ENCODE data around the gene MRC1. TPM values are rescaled to one million over a fixed set of nuclear protein-coding genes. Genes with fewer than 3 reads are reported as not detected.
A peak's percentile ranks its signal among the peaks of the same experiment; 100 is the strongest.
"Not testable (repeated sequence)": the region's sequence is repeated elsewhere in the genome, so short reads cannot be mapped to it uniquely, and the experiment has no call there.

The MRC1 gene
- total RNA-seq, 1 donor from 2014 or later: 370 TPM

GRCh38 chr10:17921378-17921777 is 112.2 kb downstream of the MRC1 start:
- DNase-seq (no peak), ATAC-seq (no peak)
- no peak overlapping the region for H3K4me3 ChIP-seq
- H3K4me1 ChIP-seq: no peaks in the 10 kb centered on the region
- H3K9me3 ChIP-seq: no peaks in the 10 kb centered on the region
- H3K36me3 ChIP-seq: no peaks in the 10 kb centered on the region
- TF ChIP-seq CTCF (IDR thresholded peaks at IDR 0.05): no peak
- no peaks in the 10 kb centered on the region for H3K27me3 ChIP-seq
- no peak overlapping the region for H3K27ac ChIP-seq
- intact Hi-C loops (cut with DNase I): no loop called here

DNA sequence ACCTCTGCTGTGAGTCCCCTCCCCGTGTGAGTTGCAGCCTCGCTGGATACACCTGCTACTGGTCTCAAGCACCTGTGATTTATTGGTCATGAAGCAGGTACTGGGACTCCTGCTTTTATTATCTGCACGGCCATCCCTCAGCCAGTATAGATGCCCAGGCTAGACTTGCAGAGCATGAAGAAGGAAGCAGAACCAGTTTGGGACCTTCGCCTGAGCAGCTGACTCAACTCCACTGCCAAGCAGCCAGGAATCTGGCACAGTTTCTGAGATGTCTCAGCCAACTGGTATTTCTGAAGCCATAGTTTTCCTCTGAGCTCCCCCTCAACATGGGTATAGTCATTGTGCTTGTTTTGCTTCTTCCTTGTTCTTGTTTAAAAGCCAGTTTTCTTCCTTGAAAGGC is 114.6 kb downstream of the MRC1 start:
- no peaks in the 10 kb centered on the region for H3K4me1 ChIP-seq
- ATAC-seq: peak; percentile 43
- no peak for TF ChIP-seq CTCF (IDR thresholded peaks at IDR 0.05)
- H3K36me3 ChIP-seq: no peaks in the 10 kb centered on the region
- H3K27me3 ChIP-seq: no peaks in the 10 kb centered on the region
- H3K27ac ChIP-seq: no peak overlapping the region
- no peak overlapping the region for H3K4me3 ChIP-seq
- H3K9me3 ChIP-seq: no peaks in the 10 kb centered on the region
- intact Hi-C loops (cut with DNase I): no loop called here
- no peak for DNase-seq

GRCh38 chr10:17943033-17943745 is 134.0 kb downstream of the MRC1 start:
- TF ChIP-seq CTCF (IDR thresholded peaks at IDR 0.05): no peak
- ATAC-seq: no peak
- H3K9me3 ChIP-seq: no peaks in the 10 kb centered on the region
- no peaks in the 10 kb centered on the region for H3K27me3 ChIP-seq
- H3K4me1 ChIP-seq: no peaks in the 10 kb centered on the region
- no peak overlapping the region for H3K4me3 ChIP-seq
- H3K27ac ChIP-seq: no peak overlapping the region
- intact Hi-C loops (cut with DNase I): no loop called here
- no peak for DNase-seq
- H3K36me3 ChIP-seq: no peaks in the 10 kb centered on the region

- H3K27ac ChIP-seq; H3K27me3 ChIP-seq; H3K4me1 ChIP-seq; DNase-seq; H3K4me3 ChIP-seq; H3K36me3 ChIP-seq; H3K9me3 ChIP-seq; intact Hi-C loops (cut with DNase I); ATAC-seq: not testable (repeated sequence)
These were observed 141.1 kb downstream of the MRC1 start for GRCh38 chr10:17950269-17950668.

GRCh38 chr10:17950726-17951125 is 141.6 kb downstream of the MRC1 start:
- Histone ChIP-seq H3K27ac (no peak overlapping the region), H3K4me3 (no peak overlapping the region), H3K36me3 (no peaks in the 10 kb centered on the region), H3K9me3 (no peaks in the 10 kb centered on the region), H3K4me1 (no peaks in the 10 kb centered on the region), H3K27me3 (no peaks in the 10 kb centered on the region)
- no peak for TF ChIP-seq CTCF (IDR thresholded peaks at IDR 0.05)
- DNase-seq (no peak), ATAC-seq (no peak)
- intact Hi-C loops (cut with DNase I): no loop called here

DNA sequence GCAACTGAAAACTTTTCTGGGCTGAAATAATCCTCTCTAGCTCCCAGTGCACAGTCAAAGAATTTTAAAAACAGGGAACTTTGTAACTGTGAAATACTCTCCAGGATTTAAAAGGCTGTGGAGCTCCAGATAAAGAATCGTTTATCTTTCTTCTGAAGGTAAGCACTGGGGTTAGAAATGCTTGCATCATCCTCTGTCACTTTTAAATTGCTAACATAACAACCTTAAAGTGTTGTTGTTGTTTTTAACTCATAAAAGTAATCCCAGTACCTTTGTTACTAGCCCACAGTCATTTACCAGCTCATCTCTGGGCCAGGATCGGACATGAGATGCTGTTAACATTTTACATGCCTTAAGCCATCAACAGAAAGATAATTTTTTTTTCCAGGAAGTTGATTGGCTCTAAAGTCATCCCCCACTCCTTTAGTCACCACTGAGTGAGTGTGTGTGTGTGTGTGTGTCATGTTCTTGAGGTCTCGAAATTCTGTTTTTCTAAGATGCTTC is 142.8 kb downstream of the MRC1 start, which contains the start of gene SLC39A12:
Gene SLC39A12, plus strand, starts transcription at position 51 of the 504 bp plus-strand sequence. CDS start 1,359 bp downstream, outside the sequence.
- no peak for DNase-seq

DNA sequence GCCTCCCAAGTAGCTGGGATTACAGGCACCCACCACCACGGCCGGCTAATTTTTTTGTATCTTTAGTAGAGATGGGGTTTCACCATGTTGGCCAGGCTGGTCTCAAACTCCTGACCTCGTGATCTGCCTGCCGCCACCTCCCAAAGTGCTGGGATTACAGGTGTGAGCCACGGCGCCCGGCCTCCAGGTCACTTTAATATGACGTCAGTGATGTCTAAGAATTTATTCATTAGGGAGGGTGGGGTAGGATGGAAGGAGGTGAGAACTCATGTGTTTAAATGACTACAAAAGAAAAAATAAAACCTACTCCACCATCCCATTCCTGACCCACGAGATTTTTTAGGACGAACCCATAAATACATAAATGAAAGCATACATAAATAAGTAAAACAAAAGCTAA is 145.2 kb downstream of the MRC1 start:
- H3K27me3 ChIP-seq; H3K9me3 ChIP-seq; intact Hi-C loops (cut with DNase I); DNase-seq; H3K4me3 ChIP-seq; H3K27ac ChIP-seq; H3K36me3 ChIP-seq; ATAC-seq; H3K4me1 ChIP-seq: not testable (repeated sequence)

More for the DNA sequence above, 142.8 kb downstream of the MRC1 start, which contains the start of gene SLC39A12:
- intact Hi-C loops (cut with DNase I): no loop called here
- H3K9me3 ChIP-seq: no peaks in the 10 kb centered on the region
- TF ChIP-seq CTCF (IDR thresholded peaks at IDR 0.05): no peak
- no peaks in the 10 kb centered on the region for H3K36me3 ChIP-seq
- no peak within 1 kb of the TSS for H3K4me3 ChIP-seq
- no peaks in the 10 kb centered on the region for H3K4me1 ChIP-seq
- H3K27me3 ChIP-seq: no peaks in the 10 kb centered on the region
- no peak within 1 kb of the TSS for H3K27ac ChIP-seq
- ATAC-seq: no peak
